Erythroblast (primary cell): Measurements from ENCODE around the gene OSBPL3.

Experiments used
- GATA1 ChIP-seq: IDR thresholded peaks from 2 replicates; pipeline ENCODE4 v1.6.1; 2011; ENCODE audit warnings: low read depth, mild to moderate bottlenecking, control low read depth, low read length, moderate library complexity
- POLR2A ChIP-seq: IDR thresholded peaks from 2 replicates; pipeline ENCODE4 v1.6.1; 2011; ENCODE audit warnings: mild to moderate bottlenecking, low read length

- no peak for TF ChIP-seq POLR2A
- TF ChIP-seq GATA1: no peak
These were observed 47.6 kb downstream of the OSBPL3 start for GRCh38 chr7:24932389-24932788.
